T-helper 1 cell treated with Interleukin-12 subunit alpha and Interleukin-12 subunit beta and Interleukin-4 antibody, amounts not matched to agents 30 μg/mL and 1 μg/mL, for 36 hours (primary cell): ENCODE data around the gene LGALS9.

Experiments used
- H3K27ac Mint-ChIP-seq: one replicate; pipeline ENCODE4 v1.8.0; 2021; ENCODE audit warnings: mild to moderate bottlenecking, mixed read lengths
- H3K27me3 Mint-ChIP-seq: one replicate; pipeline ENCODE4 v1.8.0; 2021; ENCODE audit warnings: low read depth, mixed read lengths
- H3K36me3 Mint-ChIP-seq: one replicate; pipeline ENCODE4 v1.8.0; 2021; ENCODE audit warnings: low read depth, mixed read lengths
- H3K4me1 Mint-ChIP-seq: one replicate; pipeline ENCODE4 v1.8.0; 2021; ENCODE audit warnings: low read depth, mixed read lengths
- H3K4me3 Mint-ChIP-seq: one replicate; pipeline ENCODE4 v1.8.0; 2021; ENCODE audit warnings: mild to moderate bottlenecking, moderate library complexity, mixed read lengths
- H3K9me3 Mint-ChIP-seq: one replicate; pipeline ENCODE4 v1.8.0; 2021; ENCODE audit warnings: mixed read lengths

Gene LGALS9

GRCh38 chr17:27630607-27631410 is at the start of gene LGALS9:
TSS of gene LGALS9 (plus strand) at chr17:27631188. CDS start at chr17:27631266, 78 bp downstream.
- peak within 1 kb of the TSS; percentile 89 for H3K27ac Mint-ChIP-seq
- peaks cover 37% of the 10 kb centered on the region for H3K36me3 Mint-ChIP-seq
- H3K4me3 Mint-ChIP-seq, result peak within 1 kb of the TSS; percentile 87
- H3K9me3 Mint-ChIP-seq, result no peaks in the 10 kb centered on the region
- H3K4me1 Mint-ChIP-seq, result peaks cover 50% of the 10 kb centered on the region
- H3K27me3 Mint-ChIP-seq, result no peaks in the 10 kb centered on the region

GRCh38 chr17:27582696-27583095 is 48.3 kb upstream of the LGALS9 start:
- no peak overlapping the region for H3K27ac Mint-ChIP-seq
- H3K4me3 Mint-ChIP-seq, result no peak overlapping the region
- H3K36me3 Mint-ChIP-seq, result peaks cover 17% of the 10 kb centered on the region
- peaks cover 39% of the 10 kb centered on the region for H3K4me1 Mint-ChIP-seq
- no peaks in the 10 kb centered on the region for H3K27me3 Mint-ChIP-seq
- no peaks in the 10 kb centered on the region for H3K9me3 Mint-ChIP-seq

- H3K9me3 Mint-ChIP-seq, result no peaks in the 10 kb centered on the region
- peaks cover 16% of the 10 kb centered on the region for H3K4me1 Mint-ChIP-seq
- H3K27me3 Mint-ChIP-seq, result no peaks in the 10 kb centered on the region
- no peak overlapping the region for H3K4me3 Mint-ChIP-seq
- peaks cover 21% of the 10 kb centered on the region for H3K36me3 Mint-ChIP-seq
- H3K27ac Mint-ChIP-seq, result no peak overlapping the region
Measured at GRCh38 chr17:27585153-27585681, 45.8 kb upstream of the LGALS9 start.

GRCh38 chr17:27585792-27586191 is 45.2 kb upstream of the LGALS9 start:
- peaks cover 13% of the 10 kb centered on the region for H3K4me1 Mint-ChIP-seq
- H3K4me3 Mint-ChIP-seq, result no peak overlapping the region
- no peaks in the 10 kb centered on the region for H3K9me3 Mint-ChIP-seq
- H3K27me3 Mint-ChIP-seq, result no peaks in the 10 kb centered on the region
- H3K27ac Mint-ChIP-seq, result no peak overlapping the region
- H3K36me3 Mint-ChIP-seq, result peaks cover 20% of the 10 kb centered on the region

GRCh38 chr17:27586203-27586721 is 44.7 kb upstream of the LGALS9 start:
- no peak overlapping the region for H3K27ac Mint-ChIP-seq
- H3K4me3 Mint-ChIP-seq, result no peak overlapping the region
- H3K27me3 Mint-ChIP-seq, result no peaks in the 10 kb centered on the region
- peaks cover 8% of the 10 kb centered on the region for H3K4me1 Mint-ChIP-seq
- no peaks in the 10 kb centered on the region for H3K9me3 Mint-ChIP-seq
- peaks cover 22% of the 10 kb centered on the region for H3K36me3 Mint-ChIP-seq

GRCh38 chr17:27588354-27588753 is 42.6 kb upstream of the LGALS9 start:
- Mint-ChIP-seq H3K27ac (no peak overlapping the region), H3K4me3 (no peak overlapping the region), H3K27me3 (no peaks in the 10 kb centered on the region), H3K4me1 (peaks cover 6% of the 10 kb centered on the region), H3K9me3 (no peaks in the 10 kb centered on the region), H3K36me3 (peaks cover 26% of the 10 kb centered on the region)

- H3K4me1 Mint-ChIP-seq, result peaks cover 24% of the 10 kb centered on the region
- no peaks in the 10 kb centered on the region for H3K9me3 Mint-ChIP-seq
- no peaks in the 10 kb centered on the region for H3K27me3 Mint-ChIP-seq
- peaks cover 27% of the 10 kb centered on the region for H3K36me3 Mint-ChIP-seq
- H3K4me3 Mint-ChIP-seq, result no peak overlapping the region
- peak overlapping the region; percentile 17 for H3K27ac Mint-ChIP-seq
Measured at GRCh38 chr17:27590864-27591263, 40.1 kb upstream of the LGALS9 start.

- H3K27ac Mint-ChIP-seq, result peak overlapping the region; percentile 31
Measured at GRCh38 chr17:27591986-27592385, 39.0 kb upstream of the LGALS9 start.

GRCh38 chr17:27593232-27593856 is 37.6 kb upstream of the LGALS9 start:
- H3K36me3 Mint-ChIP-seq, result peaks cover 36% of the 10 kb centered on the region
- no peaks in the 10 kb centered on the region for H3K27me3 Mint-ChIP-seq
- no peak overlapping the region for H3K4me3 Mint-ChIP-seq
- H3K4me1 Mint-ChIP-seq, result peaks cover 29% of the 10 kb centered on the region
- no peak overlapping the region for H3K27ac Mint-ChIP-seq
- no peaks in the 10 kb centered on the region for H3K9me3 Mint-ChIP-seq

More at GRCh38 chr17:27591986-27592385, 39.0 kb upstream of the LGALS9 start:
- Mint-ChIP-seq H3K4me3 (no peak overlapping the region), H3K4me1 (peaks cover 29% of the 10 kb centered on the region), H3K9me3 (no peaks in the 10 kb centered on the region), H3K36me3 (peaks cover 31% of the 10 kb centered on the region), H3K27me3 (no peaks in the 10 kb centered on the region)

- no peaks in the 10 kb centered on the region for H3K27me3 Mint-ChIP-seq
- H3K4me3 Mint-ChIP-seq, result no peak overlapping the region
- peaks cover 39% of the 10 kb centered on the region for H3K36me3 Mint-ChIP-seq
- no peak overlapping the region for H3K27ac Mint-ChIP-seq
- H3K9me3 Mint-ChIP-seq, result no peaks in the 10 kb centered on the region
- H3K4me1 Mint-ChIP-seq, result peaks cover 30% of the 10 kb centered on the region
Measured at GRCh38 chr17:27593857-27594255, 37.1 kb upstream of the LGALS9 start.

- H3K36me3 Mint-ChIP-seq, result peaks cover 36% of the 10 kb centered on the region
- peak overlapping the region; percentile 74 for H3K27ac Mint-ChIP-seq
- H3K4me3 Mint-ChIP-seq, result no peak overlapping the region
- H3K9me3 Mint-ChIP-seq, result no peaks in the 10 kb centered on the region
- no peaks in the 10 kb centered on the region for H3K27me3 Mint-ChIP-seq
- peaks cover 32% of the 10 kb centered on the region for H3K4me1 Mint-ChIP-seq
Measured at GRCh38 chr17:27595208-27595607, 35.8 kb upstream of the LGALS9 start.

GRCh38 chr17:27596096-27596495 is 34.9 kb upstream of the LGALS9 start:
- no peaks in the 10 kb centered on the region for H3K9me3 Mint-ChIP-seq
- peak overlapping the region; percentile 41 for H3K27ac Mint-ChIP-seq
- H3K4me1 Mint-ChIP-seq, result peaks cover 32% of the 10 kb centered on the region
- peaks cover 39% of the 10 kb centered on the region for H3K36me3 Mint-ChIP-seq
- H3K27me3 Mint-ChIP-seq, result no peaks in the 10 kb centered on the region
- no peak overlapping the region for H3K4me3 Mint-ChIP-seq

- H3K36me3 Mint-ChIP-seq, result peaks cover 45% of the 10 kb centered on the region
Measured at GRCh38 chr17:27596566-27597187, 34.3 kb upstream of the LGALS9 start.

GRCh38 chr17:27597188-27597580 is 33.8 kb upstream of the LGALS9 start:
- Mint-ChIP-seq H3K4me1 (peaks cover 41% of the 10 kb centered on the region), H3K27ac (peak overlapping the region; percentile 15), H3K4me3 (no peak overlapping the region), H3K36me3 (peaks cover 45% of the 10 kb centered on the region), H3K9me3 (no peaks in the 10 kb centered on the region), H3K27me3 (no peaks in the 10 kb centered on the region)

More at GRCh38 chr17:27596566-27597187, 34.3 kb upstream of the LGALS9 start:
- peaks cover 38% of the 10 kb centered on the region for H3K4me1 Mint-ChIP-seq
- H3K27me3 Mint-ChIP-seq, result no peaks in the 10 kb centered on the region
- H3K9me3 Mint-ChIP-seq, result no peaks in the 10 kb centered on the region
- no peak overlapping the region for H3K27ac Mint-ChIP-seq
- no peak overlapping the region for H3K4me3 Mint-ChIP-seq
